BE2C (cell line): Measurements from ENCODE around the gene RBL1.

ENCODE experiments used
- DNase-seq: peaks from one replicate; pipeline ENCODE4 v3.0.0-alpha.2; 2020
- H3K27me3 ChIP-seq: fragments of 250-450 bp; sonication (Bioruptor Pico); 2 replicates; pipeline ENCODE4 v1.5.1; 2020; ENCODE audit warnings: mild to moderate bottlenecking
- H3K36me3 ChIP-seq: fragments of 250-450 bp; sonication (Bioruptor Pico); 2 replicates; pipeline ENCODE4 v1.5.1; 2020; ENCODE audit warnings: mild to moderate bottlenecking
- H3K4me1 ChIP-seq: fragments of 250-450 bp; sonication (Bioruptor Pico); 2 replicates; pipeline ENCODE4 v1.5.1; 2020
- H3K4me3 ChIP-seq: 2 replicates; pipeline ENCODE4 v1.5.1; 2011; ENCODE audit warnings: low read depth, low read length
- H3K9me3 ChIP-seq: fragments of 250-450 bp; sonication (Bioruptor Pico); 2 replicates; pipeline ENCODE4 v1.5.1; 2020
- CTCF ChIP-seq: IDR thresholded peaks from 2 replicates; pipeline ENCODE4 v1.5.1; 2012; ENCODE audit warnings: mild to moderate bottlenecking, low read depth, low read length

RBL1 gene

GRCh38 chr20:36956674-36957073, 139.1 kb downstream of the RBL1 start:
- H3K4me1 ChIP-seq, result no peaks in the 10 kb centered on the region
- no peak for TF ChIP-seq CTCF
- H3K27me3 ChIP-seq, result no peaks in the 10 kb centered on the region
- H3K36me3 ChIP-seq, result no peaks in the 10 kb centered on the region
- no peak overlapping the region for H3K4me3 ChIP-seq
- DNase-seq, result no peak
- H3K9me3 ChIP-seq, result no peaks in the 10 kb centered on the region

- no peak for TF ChIP-seq CTCF
- Histone ChIP-seq H3K36me3 (no peaks in the 10 kb centered on the region), H3K9me3 (no peaks in the 10 kb centered on the region), H3K27me3 (no peaks in the 10 kb centered on the region), H3K4me1 (no peaks in the 10 kb centered on the region), H3K4me3 (no peak overlapping the region)
- no peak for DNase-seq
These were observed 139.8 kb downstream of the RBL1 start for GRCh38 chr20:36956016-36956415.

GRCh38 chr20:36951979-36952738, 143.6 kb downstream of the RBL1 start:
- DNase-seq, result no peak
- H3K27me3 ChIP-seq, result no peaks in the 10 kb centered on the region
- H3K4me1 ChIP-seq, result no peaks in the 10 kb centered on the region
- peak overlapping the region; percentile 98 for H3K4me3 ChIP-seq
- no peaks in the 10 kb centered on the region for H3K9me3 ChIP-seq
- no peaks in the 10 kb centered on the region for H3K36me3 ChIP-seq
- no peak for TF ChIP-seq CTCF

- no peak for TF ChIP-seq CTCF
- H3K9me3 ChIP-seq, result no peaks in the 10 kb centered on the region
- no peaks in the 10 kb centered on the region for H3K36me3 ChIP-seq
- peak; percentile 98 for DNase-seq
- no peaks in the 10 kb centered on the region for H3K27me3 ChIP-seq
- no peaks in the 10 kb centered on the region for H3K4me1 ChIP-seq
- peak within 1 kb of the TSS; percentile 98 for H3K4me3 ChIP-seq
These were observed 144.4 kb downstream of the RBL1 start, which contains the start of gene SAMHD1 for GRCh38 chr20:36951198-36951978. TSS of gene SAMHD1 (minus strand) at chr20:36951708. CDS start at chr20:36951643, 65 bp downstream.

GRCh38 chr20:36950414-36951197, 145.2 kb downstream of the RBL1 start:
- Histone ChIP-seq H3K27me3 (no peaks in the 10 kb centered on the region), H3K4me1 (no peaks in the 10 kb centered on the region), H3K9me3 (no peaks in the 10 kb centered on the region), H3K36me3 (peaks cover under 1% of the 10 kb centered on the region; the same call in 1 of the 2 replicates), H3K4me3 (peak overlapping the region; percentile 98)
- DNase-seq, result no peak
- no peak for TF ChIP-seq CTCF
